HEK293 (cell line): Measurements from ENCODE around the gene TTL.

ENCODE experiments used
- GLIS1 ChIP-seq: fragments of 450-650 bp; formaldehyde crosslinking; IDR thresholded peaks from 2 replicates; pipeline ENCODE4 v1.5.1; 2016; ENCODE audit warnings: missing biosample characterization, missing genetic modification characterization
- GLIS2 ChIP-seq: fragments of 450-650 bp; formaldehyde crosslinking; IDR thresholded peaks from 2 replicates; pipeline ENCODE4 v1.5.1; 2016; ENCODE audit warnings: missing biosample characterization, missing genetic modification characterization
- HOXC10 ChIP-seq: sonication (generic); formaldehyde crosslinking; IDR thresholded peaks from 2 replicates; pipeline ENCODE4 v1.8.1; 2023; ENCODE audit warnings: mild to moderate bottlenecking, missing genetic modification reagents
- KLF17 ChIP-seq: fragments of 450-650 bp; formaldehyde crosslinking; IDR thresholded peaks from 2 replicates; pipeline ENCODE4 v1.5.1; 2016; ENCODE audit warnings: missing biosample characterization, missing genetic modification characterization
- MEIS1 ChIP-seq: sonication (generic); formaldehyde crosslinking; IDR thresholded peaks from 2 replicates; pipeline ENCODE4 v1.8.1; 2022; ENCODE audit warnings: missing genetic modification reagents, mild to moderate bottlenecking, borderline replicate concordance
- PRDM6 ChIP-seq: fragments of 450-650 bp; formaldehyde crosslinking; IDR thresholded peaks from 2 replicates; pipeline ENCODE4 v1.5.1; 2017; ENCODE audit warnings: missing biosample characterization, missing genetic modification characterization
- SETDB1 ChIP-seq: IDR thresholded peaks from one replicate; pipeline ENCODE4 v1.6.1; 2017; ENCODE audit warnings: mild to moderate bottlenecking, low read length, moderate library complexity, mixed read lengths; ENCODE audit not compliant: insufficient read length
- TRIM28 ChIP-seq: IDR thresholded peaks from 2 replicates; pipeline ENCODE4 v1.6.1; 2011; ENCODE audit warnings: low read length, control low read depth, borderline replicate concordance
- YY1 ChIP-seq: fragments of 450-650 bp; formaldehyde crosslinking; IDR thresholded peaks from 2 replicates; pipeline ENCODE4 v1.5.1; 2018; ENCODE audit warnings: missing biosample characterization, missing genetic modification characterization
- ZBTB17 ChIP-seq: fragments of 450-650 bp; formaldehyde crosslinking; IDR thresholded peaks from 2 replicates; pipeline ENCODE4 v1.5.1; 2016; ENCODE audit warnings: missing biosample characterization, missing genetic modification characterization
- ZNF132 ChIP-seq: fragments of 450-650 bp; formaldehyde crosslinking; IDR thresholded peaks from 2 replicates; pipeline ENCODE4 v1.5.1; 2017; ENCODE audit warnings: missing biosample characterization, missing genetic modification characterization, borderline replicate concordance
- ZNF157 ChIP-seq: fragments of 450-650 bp; formaldehyde crosslinking; IDR thresholded peaks from 2 replicates; pipeline ENCODE4 v1.5.1; 2016; ENCODE audit warnings: missing biosample characterization, missing genetic modification characterization
- ZNF175 ChIP-seq: fragments of 450-650 bp; formaldehyde crosslinking; IDR thresholded peaks from 2 replicates; pipeline ENCODE4 v1.5.1; 2016; ENCODE audit warnings: missing biosample characterization, missing genetic modification characterization
- ZNF19 ChIP-seq: fragments of 450-650 bp; formaldehyde crosslinking; IDR thresholded peaks from 2 replicates; pipeline ENCODE4; 2016; ENCODE audit warnings: missing biosample characterization, missing genetic modification characterization, low read depth
- ZNF202 ChIP-seq: fragments of 450-650 bp; formaldehyde crosslinking; IDR thresholded peaks from 2 replicates; pipeline ENCODE4 v1.5.1; 2016; ENCODE audit warnings: missing biosample characterization, missing genetic modification characterization, borderline replicate concordance
- ZNF239 ChIP-seq: fragments of 450-650 bp; formaldehyde crosslinking; IDR thresholded peaks from 2 replicates; pipeline ENCODE4 v1.5.1; 2016; ENCODE audit warnings: missing biosample characterization, missing genetic modification characterization
- ZNF26 ChIP-seq: fragments of 450-650 bp; formaldehyde crosslinking; IDR thresholded peaks from 2 replicates; pipeline ENCODE4 v1.5.1; 2016; ENCODE audit warnings: missing biosample characterization, missing genetic modification characterization
- ZNF302 ChIP-seq: fragments of 450-650 bp; formaldehyde crosslinking; IDR thresholded peaks from 2 replicates; pipeline ENCODE4 v1.5.1; 2016; ENCODE audit warnings: missing biosample characterization, missing genetic modification characterization, low read depth
- ZNF324 ChIP-seq: fragments of 450-650 bp; formaldehyde crosslinking; IDR thresholded peaks from 2 replicates; pipeline ENCODE4 v1.5.1; 2016; ENCODE audit warnings: missing biosample characterization, missing genetic modification characterization
- ZNF350 ChIP-seq: fragments of 450-650 bp; formaldehyde crosslinking; IDR thresholded peaks from 2 replicates; pipeline ENCODE4 v1.5.0; 2017; ENCODE audit warnings: missing biosample characterization, mild to moderate bottlenecking, missing genetic modification characterization
- ZNF394 ChIP-seq: fragments of 450-650 bp; formaldehyde crosslinking; IDR thresholded peaks from 2 replicates; pipeline ENCODE4 v1.5.1; 2016; ENCODE audit warnings: missing biosample characterization, missing genetic modification characterization, mild to moderate bottlenecking, moderate library complexity, borderline replicate concordance
- ZNF423 ChIP-seq: fragments of 450-650 bp; formaldehyde crosslinking; IDR thresholded peaks from 2 replicates; pipeline ENCODE4 v1.5.1; 2016; ENCODE audit warnings: missing biosample characterization, missing genetic modification characterization
- ZNF473 ChIP-seq: fragments of 450-650 bp; formaldehyde crosslinking; IDR thresholded peaks from 2 replicates; pipeline ENCODE4 v1.5.1; 2017; ENCODE audit warnings: missing biosample characterization, missing genetic modification characterization
- ZNF558 ChIP-seq: fragments of 450-650 bp; formaldehyde crosslinking; IDR thresholded peaks from 2 replicates; pipeline ENCODE4 v1.5.1; 2016; ENCODE audit warnings: missing biosample characterization, missing genetic modification characterization
- ZNF571 ChIP-seq: fragments of 450-650 bp; formaldehyde crosslinking; IDR thresholded peaks from 2 replicates; pipeline ENCODE4 v1.5.0; 2017; ENCODE audit warnings: missing biosample characterization, missing genetic modification characterization
- ZNF596 ChIP-seq: fragments of 450-650 bp; IDR thresholded peaks from 2 replicates; pipeline ENCODE4 v1.5.0; 2018; ENCODE audit warnings: missing biosample characterization, mild to moderate bottlenecking, missing genetic modification characterization, moderate library complexity
- ZNF76 ChIP-seq: fragments of 450-650 bp; formaldehyde crosslinking; IDR thresholded peaks from 2 replicates; pipeline ENCODE4; 2016; ENCODE audit warnings: low read depth, missing biosample characterization, missing genetic modification characterization, borderline replicate concordance
- ZNF777 ChIP-seq: fragments of 450-650 bp; formaldehyde crosslinking; IDR thresholded peaks from 2 replicates; pipeline ENCODE4 v1.5.1; 2017; ENCODE audit warnings: missing biosample characterization, missing genetic modification characterization, borderline replicate concordance
- ZNF792 ChIP-seq: fragments of 450-650 bp; formaldehyde crosslinking; IDR thresholded peaks from 2 replicates; pipeline ENCODE4 v1.5.1; 2016; ENCODE audit warnings: missing biosample characterization, missing genetic modification characterization
- ZNF843 ChIP-seq: fragments of 450-650 bp; formaldehyde crosslinking; IDR thresholded peaks from 2 replicates; pipeline ENCODE4 v1.5.1; 2016; ENCODE audit warnings: missing biosample characterization, missing genetic modification characterization
- TF ChIP-seq, protein P1 (sequence below): fragments of 450-650 bp; formaldehyde crosslinking; IDR thresholded peaks from 2 replicates; pipeline ENCODE4 v1.5.1; 2016; ENCODE audit warnings: missing biosample characterization, missing genetic modification characterization
- TF ChIP-seq, protein P2 (sequence below): fragments of 450-650 bp; formaldehyde crosslinking; IDR thresholded peaks from 2 replicates; pipeline ENCODE4 v1.5.1; 2017; ENCODE audit warnings: missing biosample characterization, missing genetic modification characterization

TTL gene

GRCh38 chr2:112542123-112542983 is 60.4 kb downstream of the TTL start, which contains the start of gene POLR1B (continued):
- TF ChIP-seq PRDM6 (tag by site-specific recombination): no peak
- TF ChIP-seq KLF17 (tag by site-specific recombination): peak; percentile 45; the same call in 1 of the 2 replicates
- TF ChIP-seq, protein P1, sequence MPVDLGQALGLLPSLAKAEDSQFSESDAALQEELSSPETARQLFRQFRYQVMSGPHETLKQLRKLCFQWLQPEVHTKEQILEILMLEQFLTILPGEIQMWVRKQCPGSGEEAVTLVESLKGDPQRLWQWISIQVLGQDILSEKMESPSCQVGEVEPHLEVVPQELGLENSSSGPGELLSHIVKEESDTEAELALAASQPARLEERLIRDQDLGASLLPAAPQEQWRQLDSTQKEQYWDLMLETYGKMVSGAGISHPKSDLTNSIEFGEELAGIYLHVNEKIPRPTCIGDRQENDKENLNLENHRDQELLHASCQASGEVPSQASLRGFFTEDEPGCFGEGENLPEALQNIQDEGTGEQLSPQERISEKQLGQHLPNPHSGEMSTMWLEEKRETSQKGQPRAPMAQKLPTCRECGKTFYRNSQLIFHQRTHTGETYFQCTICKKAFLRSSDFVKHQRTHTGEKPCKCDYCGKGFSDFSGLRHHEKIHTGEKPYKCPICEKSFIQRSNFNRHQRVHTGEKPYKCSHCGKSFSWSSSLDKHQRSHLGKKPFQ (tag by site-specific recombination): no peak
- peak; percentile 93 for TF ChIP-seq ZNF76 (tag by site-specific recombination)
- TF ChIP-seq SETDB1: peak; percentile 43
- TF ChIP-seq, protein P2, sequence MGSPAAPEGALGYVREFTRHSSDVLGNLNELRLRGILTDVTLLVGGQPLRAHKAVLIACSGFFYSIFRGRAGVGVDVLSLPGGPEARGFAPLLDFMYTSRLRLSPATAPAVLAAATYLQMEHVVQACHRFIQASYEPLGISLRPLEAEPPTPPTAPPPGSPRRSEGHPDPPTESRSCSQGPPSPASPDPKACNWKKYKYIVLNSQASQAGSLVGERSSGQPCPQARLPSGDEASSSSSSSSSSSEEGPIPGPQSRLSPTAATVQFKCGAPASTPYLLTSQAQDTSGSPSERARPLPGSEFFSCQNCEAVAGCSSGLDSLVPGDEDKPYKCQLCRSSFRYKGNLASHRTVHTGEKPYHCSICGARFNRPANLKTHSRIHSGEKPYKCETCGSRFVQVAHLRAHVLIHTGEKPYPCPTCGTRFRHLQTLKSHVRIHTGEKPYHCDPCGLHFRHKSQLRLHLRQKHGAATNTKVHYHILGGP: no peak
- TF ChIP-seq ZNF157 (tag by site-specific recombination): no peak
- TF ChIP-seq ZNF394: no peak
- TF ChIP-seq ZNF473 (tag by site-specific recombination): no peak
- no peak for TF ChIP-seq ZNF350 (tag by site-specific recombination)
- no peak for TF ChIP-seq ZNF596
- no peak; the same call in 1 of the 2 replicates for TF ChIP-seq ZNF324
- TF ChIP-seq ZNF175 (tag by site-specific recombination): no peak
- TF ChIP-seq ZNF571 (tag by site-specific recombination): no peak
- TF ChIP-seq TRIM28: 0 out of 2 replicates have a peak, but pooled peaks have one; percentile 5
- no peak for TF ChIP-seq ZNF26 (tag by site-specific recombination)
- no peak for TF ChIP-seq MEIS1 (CRISPR knock-in tag)
- TF ChIP-seq GLIS2 (tag by site-specific recombination): peak; percentile 35; the same call in 1 of the 2 replicates
- TF ChIP-seq YY1: peak; percentile 56; the same call in 1 of the 2 replicates
- TF ChIP-seq ZNF777 (tag by site-specific recombination): no peak; the same call in 1 of the 2 replicates
- no peak for TF ChIP-seq ZNF132 (tag by site-specific recombination)
- no peak for TF ChIP-seq ZNF239 (tag by site-specific recombination)
- peak; percentile 92 for TF ChIP-seq ZBTB17 (tag by site-specific recombination)
- no peak for TF ChIP-seq ZNF843 (tag by site-specific recombination)
- 0 out of 2 replicates have a peak, but pooled peaks have one; percentile 5 for TF ChIP-seq GLIS1 (tag by site-specific recombination)
- no peak for TF ChIP-seq ZNF202 (tag by site-specific recombination)
- no peak for TF ChIP-seq ZNF19
- no peak for TF ChIP-seq ZNF558 (tag by site-specific recombination)
- TF ChIP-seq HOXC10 (CRISPR knock-in tag): 0 out of 2 replicates have a peak, but pooled peaks have one; percentile 44
- no peak for TF ChIP-seq ZNF792 (tag by site-specific recombination)
- TF ChIP-seq ZNF302 (tag by site-specific recombination): no peak
- no peak for TF ChIP-seq ZNF423 (tag by site-specific recombination)
